Stimulated activated CD8-positive, alpha-beta memory T cell treated with anti-CD3 and anti-CD28 coated beads, Interleukin-12 subunit alpha, Interleukin-12 subunit beta, amount 100 ng/mL, for 24 hours (primary cell): Measurements from ENCODE around the gene USP44.

Experiments used
- DNase-seq: peaks from one replicate; pipeline ENCODE4 v3.0.0-alpha.2; 2020; ENCODE audit errors: extremely low read depth

The USP44 gene

GRCh38 chr12:95548539-95549391, 2.5 kb downstream of the USP44 start:
- peak; percentile 17 for DNase-seq

- no peak for DNase-seq
Observed at GRCh38 chr12:95548056-95548538, 3.2 kb downstream of the USP44 start.

GRCh38 chr12:95547522-95548055, 3.7 kb downstream of the USP44 start:
- DNase-seq, result no peak

- no peak for DNase-seq
Observed at GRCh38 chr12:95546491-95546813, 4.8 kb downstream of the USP44 start.

- no peak for DNase-seq
Observed at GRCh38 chr12:95545731-95546490, 5.4 kb downstream of the USP44 start.

- DNase-seq, result no peak
Observed at GRCh38 chr12:95545303-95545702, 6.0 kb downstream of the USP44 start.

GRCh38 chr12:95544756-95545155, 6.5 kb downstream of the USP44 start:
- no peak for DNase-seq

- DNase-seq, result no peak
Observed at GRCh38 chr12:95543305-95543704, 8.0 kb downstream of the USP44 start.

GRCh38 chr12:95541436-95541835, 9.8 kb downstream of the USP44 start:
- DNase-seq, result no peak

GRCh38 chr12:95538656-95539055, 12.6 kb downstream of the USP44 start:
- DNase-seq, result no peak

- DNase-seq, result no peak
Observed at GRCh38 chr12:95538006-95538405, 13.3 kb downstream of the USP44 start.

GRCh38 chr12:95533985-95534384, 17.3 kb downstream of the USP44 start:
- no peak for DNase-seq

- DNase-seq, result no peak
Observed at GRCh38 chr12:95532851-95533250, 18.4 kb downstream of the USP44 start.

- DNase-seq, result no peak
Observed at GRCh38 chr12:95529693-95530225, 21.5 kb downstream of the USP44 start.

GRCh38 chr12:95528431-95528830, 22.8 kb downstream of the USP44 start:
- DNase-seq, result no peak

GRCh38 chr12:95522692-95523091, 28.6 kb downstream of the USP44 start:
- DNase-seq, result no peak

GRCh38 chr12:95520816-95521215, 30.5 kb downstream of the USP44 start:
- DNase-seq, result no peak

GRCh38 chr12:95518944-95519343, 32.3 kb downstream of the USP44 start:
- no peak for DNase-seq

GRCh38 chr12:95517246-95517645, 34.0 kb downstream of the USP44 start:
- DNase-seq, result no peak

GRCh38 chr12:95516757-95517156, 34.5 kb downstream of the USP44 start:
- no peak for DNase-seq

GRCh38 chr12:95515197-95515596, 36.1 kb downstream of the USP44 start:
- DNase-seq, result no peak

GRCh38 chr12:95513599-95513998, 37.7 kb downstream of the USP44 start:
- no peak for DNase-seq

- DNase-seq, result no peak
Observed at GRCh38 chr12:95511977-95512376, 39.3 kb downstream of the USP44 start.
